Measurements from ENCODE around the gene KCNS1.
"Not testable (repeated sequence)": the region's sequence is repeated elsewhere in the genome, so short reads cannot be mapped to it uniquely, and the experiment has no call there.

Gene KCNS1

GRCh38 chr20:45082468-45082867 is 18.5 kb downstream of the KCNS1 start:
- in situ Hi-C loops (cut with MboI; ENCODE audit: low sequenced_read_pairs), result no loop called here

- in situ Hi-C loops (cut with MboI; ENCODE audit: low sequenced_read_pairs), result no loop called here
These were observed 19.9 kb downstream of the KCNS1 start for GRCh38 chr20:45080867-45081624.

GRCh38 chr20:45077559-45077958 is 23.4 kb downstream of the KCNS1 start:
- in situ Hi-C loops (cut with MboI; ENCODE audit: low sequenced_read_pairs), result no loop called here

GRCh38 chr20:45073221-45073620 is 27.7 kb downstream of the KCNS1 start:
- in situ Hi-C loops (cut with MboI; ENCODE audit: low sequenced_read_pairs), result no loop called here

GRCh38 chr20:45072066-45072465 is 28.9 kb downstream of the KCNS1 start:
- in situ Hi-C loops (cut with MboI; ENCODE audit: low sequenced_read_pairs), result no loop called here

GRCh38 chr20:45070932-45071632 is 29.8 kb downstream of the KCNS1 start:
- in situ Hi-C loops (cut with MboI; ENCODE audit: low sequenced_read_pairs), result no loop called here

GRCh38 chr20:45069261-45069660 is 31.7 kb downstream of the KCNS1 start:
- in situ Hi-C loops (cut with MboI; ENCODE audit: low sequenced_read_pairs), result no loop called here

DNA sequence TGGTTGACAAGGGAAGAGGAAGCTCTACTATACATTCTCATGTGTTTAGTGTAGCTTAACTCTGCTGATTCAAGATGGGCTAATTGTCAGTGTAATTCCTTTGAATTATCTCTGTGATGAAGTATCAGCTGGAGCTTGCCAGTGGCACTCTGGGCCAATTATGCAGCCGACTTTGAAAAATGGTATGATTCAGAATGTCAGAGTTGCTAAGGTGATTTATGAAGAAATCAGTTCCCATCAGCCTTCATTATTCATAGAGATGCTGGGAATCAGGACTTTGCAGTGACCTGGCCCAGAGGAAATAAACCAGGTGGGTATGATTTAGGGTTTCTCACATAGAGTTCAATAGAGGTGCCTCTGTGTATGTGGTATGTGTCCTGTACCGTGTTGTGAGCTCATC is 33.4 kb downstream of the KCNS1 start:
- in situ Hi-C loops (cut with MboI; ENCODE audit: low sequenced_read_pairs), result no loop called here

DNA sequence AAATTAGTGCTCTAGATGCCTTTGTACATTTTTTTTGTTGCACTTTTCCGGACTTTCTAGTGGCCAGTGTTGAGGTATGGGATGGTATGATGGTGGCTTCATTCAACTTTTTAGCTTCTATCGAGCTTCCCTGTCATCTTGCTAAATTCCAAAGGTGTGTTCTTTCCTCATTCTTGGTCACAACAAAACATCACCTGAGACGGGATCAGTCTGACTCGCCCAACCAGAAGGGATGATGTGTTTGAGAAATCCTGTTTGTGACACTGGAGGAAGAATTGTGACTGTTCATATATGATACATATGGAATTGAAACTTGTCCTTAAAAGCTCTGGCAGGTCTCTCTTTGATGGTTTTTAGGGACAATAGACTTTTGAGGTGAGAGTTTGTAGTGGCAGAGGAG is 33.8 kb downstream of the KCNS1 start:
- in situ Hi-C loops (cut with MboI; ENCODE audit: low sequenced_read_pairs), result no loop called here

DNA sequence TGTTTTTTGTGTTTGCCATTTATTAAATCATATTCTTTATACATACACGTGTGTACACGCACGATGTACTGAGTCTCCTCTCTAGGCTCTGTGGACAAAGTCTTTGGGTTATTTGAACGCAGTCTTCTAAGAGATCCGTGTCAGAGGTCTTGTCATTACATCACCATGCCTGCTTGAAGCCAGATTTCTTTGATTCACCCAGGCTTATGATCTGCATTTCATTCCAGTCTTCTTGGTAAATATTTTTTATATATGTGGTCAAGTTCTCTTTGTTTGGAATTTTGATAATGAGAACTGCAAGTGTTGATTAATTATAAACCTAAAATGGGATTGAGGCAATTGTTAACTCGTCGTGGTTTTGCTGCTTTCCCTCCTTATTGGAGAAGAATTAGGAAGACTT is 34.6 kb downstream of the KCNS1 start:
- in situ Hi-C loops (cut with MboI; ENCODE audit: low sequenced_read_pairs), result no loop called here

- in situ Hi-C loops (cut with MboI; ENCODE audit: low sequenced_read_pairs), result no loop called here
These were observed 36.1 kb downstream of the KCNS1 start for GRCh38 chr20:45064812-45065211.

GRCh38 chr20:45063107-45063506 is 37.8 kb downstream of the KCNS1 start:
- in situ Hi-C loops (cut with MboI; ENCODE audit: low sequenced_read_pairs), result not testable (repeated sequence)

DNA sequence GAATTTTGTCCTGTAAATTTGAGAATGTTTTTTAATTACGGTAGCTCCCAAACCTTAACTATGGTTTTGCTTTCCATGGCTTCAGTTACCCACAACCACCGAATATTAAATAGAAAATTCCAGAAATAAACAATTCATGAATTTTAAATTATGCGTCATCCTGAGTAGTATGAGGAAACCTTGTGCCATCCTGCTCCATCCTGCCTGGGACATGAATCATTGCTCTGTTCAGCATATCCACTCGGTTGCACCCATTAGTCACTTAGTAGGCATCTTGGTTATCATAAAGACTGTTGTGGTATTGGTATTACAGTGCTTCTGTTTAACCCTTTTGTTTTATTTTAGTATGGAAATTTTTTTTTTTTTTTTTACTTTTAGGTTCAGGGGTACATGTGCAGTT is 39.7 kb downstream of the KCNS1 start:
- in situ Hi-C loops (cut with MboI; ENCODE audit: low sequenced_read_pairs), result no loop called here

- in situ Hi-C loops (cut with MboI; ENCODE audit: low sequenced_read_pairs), result no loop called here
These were observed 40.6 kb downstream of the KCNS1 start for GRCh38 chr20:45060294-45060693.

- in situ Hi-C loops (cut with MboI; ENCODE audit: low sequenced_read_pairs), result no loop called here
These were observed 41.8 kb downstream of the KCNS1 start for GRCh38 chr20:45059022-45059728.

DNA sequence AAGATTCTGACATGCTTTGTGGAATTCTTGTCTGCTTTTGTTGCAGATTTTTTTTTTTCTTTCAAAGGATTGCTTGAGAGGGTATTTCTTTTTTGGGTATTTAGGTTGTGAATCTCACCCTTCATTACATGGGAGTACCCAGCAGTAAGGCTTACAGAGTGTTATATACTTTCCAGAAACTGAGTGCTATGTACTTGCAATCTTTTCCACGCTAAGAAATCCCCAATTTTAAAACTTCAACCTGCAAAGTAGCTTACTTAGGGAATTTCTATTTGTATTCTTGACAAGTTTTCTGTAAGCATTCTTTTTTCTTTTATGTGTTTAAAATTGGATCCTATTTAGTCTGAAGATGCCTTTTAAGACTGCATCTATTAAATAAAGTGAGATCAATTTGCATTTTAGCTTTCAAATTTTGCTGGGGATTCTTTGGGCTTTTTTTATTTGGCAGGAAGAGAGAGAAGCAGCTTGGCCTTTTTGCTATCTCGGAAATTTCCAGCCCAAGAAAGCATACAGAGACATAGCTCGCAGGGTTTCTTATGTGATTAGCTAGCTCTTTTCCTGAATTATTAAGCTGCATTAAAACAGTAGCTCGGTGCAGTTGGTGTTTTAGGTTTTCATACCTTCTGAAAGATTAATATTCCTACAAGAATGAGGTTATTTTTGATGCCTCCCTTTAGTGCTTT is 42.6 kb downstream of the KCNS1 start:
- in situ Hi-C loops (cut with MboI; ENCODE audit: low sequenced_read_pairs), result no loop called here

- in situ Hi-C loops (cut with MboI; ENCODE audit: low sequenced_read_pairs), result no loop called here
These were observed 44.3 kb downstream of the KCNS1 start for GRCh38 chr20:45056473-45057173.

GRCh38 chr20:45055056-45055455 is 45.9 kb downstream of the KCNS1 start:
- in situ Hi-C loops (cut with MboI; ENCODE audit: low sequenced_read_pairs), result no loop called here

GRCh38 chr20:45053430-45054351 is 47.2 kb downstream of the KCNS1 start:
- in situ Hi-C loops (cut with MboI; ENCODE audit: low sequenced_read_pairs), result no loop called here
